Activated CD4-positive, alpha-beta T cell treated with anti-CD3 and anti-CD28 coated beads, Interleukin-2, Interleukin-6, amounts not matched to agents 100 ng/mL and 50 ng/mL, durations not matched to agents 16 hours and 8 hours (primary cell): Measurements from ENCODE around the gene WIPF1.
"Not testable (repeated sequence)": the region's sequence is repeated elsewhere in the genome, so short reads cannot be mapped to it uniquely, and the experiment has no call there.

Experiments
- DNase-seq: peaks from one replicate; pipeline ENCODE4 v3.0.0-alpha.2; 2020

The WIPF1 gene

DNA sequence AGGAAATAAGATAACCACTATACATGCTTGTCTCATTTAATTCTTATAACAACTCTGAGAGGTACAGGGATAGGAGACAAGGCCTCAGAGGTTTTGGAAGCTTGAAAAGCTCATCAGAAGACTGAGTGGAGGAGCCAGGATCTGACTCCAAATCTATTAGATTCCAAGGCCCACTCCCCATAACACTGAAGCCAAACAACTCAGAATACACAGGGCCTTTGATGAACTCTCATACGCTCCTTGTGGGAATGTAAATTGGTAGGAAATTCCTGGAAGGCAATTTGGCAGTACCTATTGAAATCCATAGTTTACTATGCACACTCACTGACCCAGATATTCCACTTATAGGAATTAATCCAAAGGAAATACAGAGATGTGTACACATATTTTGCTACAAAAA lies 27.9 kb downstream of the WIPF1 start:
- no peak for DNase-seq

DNA sequence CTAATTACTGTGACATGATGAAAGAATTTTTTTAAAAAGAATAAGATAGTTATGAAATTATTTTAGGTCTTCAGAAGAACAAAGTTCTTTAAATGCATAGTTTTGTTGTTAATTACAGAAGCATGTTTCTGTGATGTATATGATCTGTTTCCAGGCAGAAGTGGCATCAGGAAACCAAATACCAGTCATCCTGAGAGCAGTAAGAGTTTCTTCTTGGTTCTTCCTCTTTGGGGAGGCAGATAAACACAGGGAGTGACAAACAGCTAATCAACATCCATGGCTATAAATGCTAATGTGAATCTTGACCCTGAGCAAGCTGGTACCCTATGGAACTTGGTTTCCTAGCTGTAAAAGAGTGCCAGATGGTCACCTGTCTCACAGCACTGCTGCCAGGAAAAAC lies 29.2 kb downstream of the WIPF1 start:
- DNase-seq: peak; percentile 74

DNA sequence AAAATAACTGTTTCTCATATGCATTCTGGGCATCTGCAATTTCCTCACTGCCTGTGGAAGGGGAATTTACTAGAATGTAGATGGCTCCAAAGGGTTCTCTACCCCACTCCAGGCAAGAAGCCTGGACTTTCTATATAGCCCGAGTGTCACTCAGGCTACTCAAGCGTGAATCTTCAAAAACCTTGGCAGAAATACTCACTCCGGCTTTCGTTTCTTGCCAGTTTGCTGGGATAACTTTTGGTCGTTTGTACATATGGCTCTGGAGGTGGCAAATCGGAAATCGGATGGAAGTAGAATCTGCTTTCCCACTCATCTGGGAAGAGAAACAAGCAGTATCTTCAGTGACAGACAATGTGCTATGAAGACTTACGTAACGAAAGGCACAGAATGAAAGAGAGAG lies 30.7 kb downstream of the WIPF1 start:
- DNase-seq: no peak

DNA sequence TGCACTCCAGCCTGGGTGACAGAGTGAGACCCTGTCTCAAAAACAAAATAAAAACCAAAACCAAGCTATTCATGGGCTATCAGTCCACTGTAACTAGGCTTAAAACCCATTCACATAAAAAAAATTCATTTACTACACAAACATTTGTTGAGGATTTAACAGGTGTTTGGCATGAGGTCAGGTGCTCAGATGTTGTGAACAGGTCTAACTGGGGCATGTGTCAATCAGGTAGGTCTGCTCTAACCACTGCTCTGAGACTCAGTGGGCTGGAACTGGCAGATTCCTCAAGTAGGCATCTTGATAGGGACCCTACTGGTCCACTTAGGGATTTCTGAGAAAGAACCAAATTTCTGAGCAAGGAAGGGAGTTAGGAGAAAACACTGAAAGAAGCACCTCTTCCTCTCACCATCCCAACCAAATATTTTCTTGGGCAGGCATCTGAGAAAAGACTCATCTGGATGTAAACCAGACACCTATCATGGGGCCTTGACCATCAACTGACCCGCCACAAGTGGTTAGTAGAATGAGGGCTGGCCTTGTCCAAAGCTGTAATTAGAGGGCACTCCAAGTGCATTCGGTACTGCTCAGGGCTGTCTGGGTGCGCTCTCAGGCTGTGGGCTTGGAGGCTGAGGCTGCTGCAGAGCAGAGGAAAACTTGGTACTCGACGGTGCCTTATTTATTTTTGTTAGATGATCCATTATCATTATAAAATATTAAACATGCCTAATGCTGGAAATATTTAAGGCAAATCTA lies 33.9 kb downstream of the WIPF1 start:
- no peak for DNase-seq

DNA sequence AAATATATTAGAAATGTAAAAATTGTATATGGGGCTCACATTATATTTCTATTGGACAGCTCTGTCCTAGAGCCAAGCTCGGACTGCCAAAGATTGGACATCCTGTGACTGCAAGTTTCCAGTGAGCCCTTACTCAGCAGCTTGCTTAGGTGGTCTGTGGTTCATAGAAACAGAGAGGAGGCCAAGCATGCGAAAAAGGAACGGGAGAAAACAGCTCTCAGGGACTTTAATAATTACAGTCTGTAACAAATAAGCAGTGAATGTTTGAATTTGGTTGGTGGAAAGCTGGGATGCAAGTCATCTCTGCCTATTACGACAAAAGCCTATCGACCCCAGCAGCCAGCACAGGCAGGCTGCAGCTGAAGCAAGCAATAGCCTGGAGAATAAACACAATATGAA lies 35.6 kb downstream of the WIPF1 start:
- DNase-seq: no peak

DNA sequence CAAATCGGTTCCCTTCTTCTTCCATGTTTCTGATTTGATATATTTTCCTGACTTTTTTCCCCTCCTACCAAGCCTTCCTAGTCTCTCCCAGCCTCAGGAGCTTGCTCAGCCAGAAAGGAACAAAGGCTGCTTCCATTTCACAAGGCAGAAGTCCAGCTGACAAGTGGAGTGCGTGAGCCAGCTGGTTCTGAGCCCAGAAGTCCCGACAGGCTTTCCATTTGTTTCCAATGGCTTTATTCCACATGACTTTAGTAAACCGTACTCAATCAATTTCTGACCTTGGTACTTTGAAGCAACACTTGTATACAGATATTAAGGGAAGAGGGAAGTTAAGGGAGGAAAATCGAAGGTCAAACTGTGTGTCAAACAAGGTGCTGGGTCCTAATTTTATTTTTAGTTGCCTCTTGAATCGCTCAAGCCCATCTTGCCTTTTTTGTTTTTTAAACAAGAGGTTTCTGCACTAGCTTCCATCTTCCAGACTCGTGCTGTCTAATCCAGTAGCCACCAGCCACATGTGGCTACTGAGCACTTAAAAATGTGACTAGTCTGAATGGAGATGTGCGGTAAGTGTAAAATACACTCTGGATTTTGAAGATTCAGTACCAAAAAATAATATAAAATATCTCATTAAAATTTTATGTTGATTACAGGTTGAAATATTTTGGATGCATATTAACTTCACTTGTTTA lies 36.2 kb downstream of the WIPF1 start:
- DNase-seq: no peak

DNA sequence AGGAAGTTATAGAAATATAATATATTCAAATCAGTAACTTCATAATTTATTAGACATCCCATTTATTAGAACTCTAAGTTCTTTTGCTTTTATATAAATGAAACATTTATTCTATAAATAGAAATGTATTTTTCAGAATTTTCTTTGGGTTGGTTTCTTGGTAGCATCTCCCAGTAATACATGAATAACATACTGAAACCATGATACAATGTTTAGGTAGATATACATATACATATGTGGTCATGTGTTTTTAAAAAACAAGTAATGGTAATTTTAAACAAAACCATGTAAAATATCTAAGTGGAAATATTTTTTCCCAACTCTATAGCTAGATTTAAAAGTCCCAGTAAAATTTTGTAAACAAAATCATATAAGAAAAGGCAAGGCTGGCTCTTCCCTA lies 36.9 kb downstream of the WIPF1 start:
- DNase-seq: no peak

DNA sequence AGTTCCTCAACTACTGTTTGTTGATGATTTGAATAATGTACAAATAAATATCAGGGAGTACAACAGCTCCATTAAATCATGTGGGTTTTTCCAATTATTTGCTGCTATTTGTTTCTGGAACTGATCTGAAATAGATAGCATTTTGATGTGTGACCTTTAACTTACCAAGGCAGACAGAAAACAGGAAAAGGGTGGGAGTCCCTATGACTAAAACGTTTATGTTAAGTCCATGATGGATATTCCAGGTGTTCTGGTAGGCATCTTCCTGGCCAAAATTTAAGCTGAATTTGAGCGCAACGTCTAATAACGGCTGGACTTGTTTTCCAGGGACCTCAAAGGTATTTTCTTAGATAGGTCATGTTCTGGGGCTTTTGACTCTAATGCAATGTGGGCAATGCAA lies 41.6 kb downstream of the WIPF1 start:
- DNase-seq: no peak

DNA sequence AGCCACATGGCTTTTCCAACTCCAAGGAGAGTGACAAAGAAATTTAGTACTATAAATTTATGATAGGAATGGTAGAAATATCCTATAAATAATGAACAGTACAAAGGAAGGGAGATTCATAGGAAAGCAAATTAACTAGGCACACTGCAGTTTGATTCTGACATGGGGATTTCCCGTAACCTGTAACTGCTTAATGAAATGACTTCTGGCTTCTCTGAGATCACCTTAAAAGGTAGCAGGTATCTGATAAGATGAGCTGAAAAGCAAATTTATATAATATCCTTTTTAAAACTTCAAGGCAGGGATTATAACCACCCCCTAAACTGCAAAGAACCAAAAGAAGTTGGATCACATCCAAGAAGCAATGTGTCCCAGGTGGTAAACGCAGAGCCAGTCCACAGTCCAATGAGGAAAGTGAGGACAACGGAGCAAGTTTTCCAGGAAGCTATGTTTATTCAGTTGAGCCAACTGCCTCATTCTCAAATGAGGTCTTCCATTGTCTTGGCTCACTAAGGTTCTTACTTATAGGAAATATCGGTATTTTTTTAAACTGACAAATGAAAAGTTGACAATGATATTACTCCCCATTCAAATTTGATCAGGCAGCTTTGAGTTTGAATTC lies 43.0 kb downstream of the WIPF1 start:
- DNase-seq: peak; percentile 14

DNA sequence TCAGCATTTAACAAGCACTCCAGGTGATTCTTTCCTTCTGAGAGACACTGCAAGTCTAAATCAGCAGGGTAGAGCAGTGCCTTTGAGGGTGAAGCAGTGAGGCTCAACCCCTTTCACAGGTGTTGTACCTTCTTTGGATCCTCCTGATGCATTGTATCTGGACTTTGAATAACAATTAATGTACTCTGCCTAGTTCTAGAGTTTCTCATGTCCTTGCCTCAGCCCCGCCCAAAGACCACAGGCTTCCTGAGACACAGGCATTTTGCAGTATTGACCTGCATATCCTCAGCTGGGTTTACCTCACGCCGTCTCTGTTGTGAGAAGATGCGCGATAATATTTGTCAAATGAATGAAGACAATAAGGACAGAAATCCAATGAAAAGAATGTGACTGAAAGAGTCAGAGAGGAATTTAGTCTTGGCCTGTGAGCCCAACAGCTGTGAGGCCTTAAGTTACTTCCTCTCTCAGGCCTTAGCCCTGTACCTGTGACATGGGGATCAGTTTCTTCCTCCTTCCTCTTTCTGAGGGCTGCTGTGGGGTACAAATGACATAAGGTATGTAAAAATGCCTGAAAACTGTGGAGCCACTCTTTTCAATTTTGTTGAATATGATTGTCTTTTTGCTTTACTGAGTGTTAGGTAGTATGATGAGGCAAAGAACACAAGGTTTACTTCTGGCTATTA lies 43.7 kb downstream of the WIPF1 start:
- peak; percentile 17 for DNase-seq

DNA sequence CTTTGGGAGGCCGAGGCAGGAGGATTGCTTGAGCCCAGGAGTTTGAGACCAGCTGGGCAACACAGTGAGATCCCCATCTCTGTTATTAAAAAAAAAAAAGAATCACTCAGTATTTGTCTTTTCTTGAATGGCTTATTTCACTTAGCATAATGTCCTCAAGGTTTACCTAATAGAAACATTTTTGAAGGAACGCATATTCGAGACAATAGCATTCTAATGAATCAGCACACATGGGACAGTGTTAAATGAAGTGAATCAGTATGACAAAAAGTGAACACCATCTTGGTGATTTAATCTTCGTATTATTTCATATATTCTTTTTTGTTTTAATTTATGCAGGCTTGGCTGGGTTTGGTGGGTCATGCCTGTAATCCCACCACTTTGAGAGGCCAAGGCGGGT lies 44.7 kb downstream of the WIPF1 start:
- DNase-seq: no peak

DNA sequence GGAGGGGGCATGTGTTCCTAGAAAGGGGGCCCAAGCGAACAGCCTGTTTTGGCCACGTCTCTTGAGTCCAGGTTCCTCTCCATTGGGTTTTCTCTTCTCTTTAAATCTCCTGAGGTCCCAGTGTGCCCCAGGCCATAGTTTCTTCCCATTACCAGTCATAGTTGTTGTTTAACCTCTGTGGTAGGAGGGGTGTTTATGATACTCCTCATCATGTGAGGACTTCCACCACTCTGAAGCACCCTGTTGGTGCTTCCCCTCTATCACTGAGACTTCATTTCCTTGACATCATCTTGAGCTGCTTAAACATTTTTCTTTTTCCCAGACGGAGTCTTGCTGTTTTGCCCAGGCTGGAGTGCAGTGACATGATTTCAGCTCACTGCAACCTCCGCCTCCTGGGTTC lies 45.9 kb downstream of the WIPF1 start:
- DNase-seq: no peak

DNA sequence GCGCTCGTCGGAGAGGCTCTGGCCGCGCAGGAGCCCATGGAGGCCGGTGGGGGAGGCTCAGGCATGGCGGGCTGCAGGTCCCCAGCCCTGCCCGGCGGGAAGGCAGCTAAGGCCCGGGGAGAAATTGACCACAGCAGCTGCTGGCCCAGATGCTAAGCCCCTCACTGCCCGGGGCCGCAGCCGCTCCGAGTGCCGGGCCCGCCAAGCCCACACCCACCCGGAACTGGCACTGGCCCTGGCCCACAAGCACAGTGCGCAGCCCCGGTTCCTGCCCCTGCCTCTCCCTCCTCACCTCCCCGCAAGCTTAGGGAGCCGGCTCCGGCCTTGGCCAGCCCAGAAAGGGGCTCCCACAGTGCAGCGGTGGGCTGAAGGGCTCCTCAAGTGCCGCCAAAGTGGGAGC lies 49.0 kb downstream of the WIPF1 start:
- DNase-seq: not testable (repeated sequence)

DNA sequence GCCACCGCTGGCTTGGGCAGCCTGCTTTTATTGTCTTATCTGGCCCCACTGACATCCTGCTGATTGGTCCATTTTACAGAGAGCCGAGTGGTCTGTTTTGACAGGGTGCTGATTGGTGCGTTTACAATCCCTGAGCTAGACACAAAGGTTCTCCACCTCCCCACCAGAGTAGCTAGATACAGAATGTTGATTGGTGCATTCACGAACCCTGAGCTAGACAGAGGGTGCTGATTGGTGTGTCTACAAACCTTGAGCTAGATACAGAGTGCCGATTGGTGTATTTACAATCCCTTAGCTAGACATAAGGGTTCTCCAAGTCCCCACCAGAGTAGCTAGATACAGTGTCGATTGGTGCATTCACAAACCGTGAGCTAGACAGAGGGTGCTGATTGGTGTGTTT lies 49.6 kb downstream of the WIPF1 start:
- DNase-seq: not testable (repeated sequence)

DNA sequence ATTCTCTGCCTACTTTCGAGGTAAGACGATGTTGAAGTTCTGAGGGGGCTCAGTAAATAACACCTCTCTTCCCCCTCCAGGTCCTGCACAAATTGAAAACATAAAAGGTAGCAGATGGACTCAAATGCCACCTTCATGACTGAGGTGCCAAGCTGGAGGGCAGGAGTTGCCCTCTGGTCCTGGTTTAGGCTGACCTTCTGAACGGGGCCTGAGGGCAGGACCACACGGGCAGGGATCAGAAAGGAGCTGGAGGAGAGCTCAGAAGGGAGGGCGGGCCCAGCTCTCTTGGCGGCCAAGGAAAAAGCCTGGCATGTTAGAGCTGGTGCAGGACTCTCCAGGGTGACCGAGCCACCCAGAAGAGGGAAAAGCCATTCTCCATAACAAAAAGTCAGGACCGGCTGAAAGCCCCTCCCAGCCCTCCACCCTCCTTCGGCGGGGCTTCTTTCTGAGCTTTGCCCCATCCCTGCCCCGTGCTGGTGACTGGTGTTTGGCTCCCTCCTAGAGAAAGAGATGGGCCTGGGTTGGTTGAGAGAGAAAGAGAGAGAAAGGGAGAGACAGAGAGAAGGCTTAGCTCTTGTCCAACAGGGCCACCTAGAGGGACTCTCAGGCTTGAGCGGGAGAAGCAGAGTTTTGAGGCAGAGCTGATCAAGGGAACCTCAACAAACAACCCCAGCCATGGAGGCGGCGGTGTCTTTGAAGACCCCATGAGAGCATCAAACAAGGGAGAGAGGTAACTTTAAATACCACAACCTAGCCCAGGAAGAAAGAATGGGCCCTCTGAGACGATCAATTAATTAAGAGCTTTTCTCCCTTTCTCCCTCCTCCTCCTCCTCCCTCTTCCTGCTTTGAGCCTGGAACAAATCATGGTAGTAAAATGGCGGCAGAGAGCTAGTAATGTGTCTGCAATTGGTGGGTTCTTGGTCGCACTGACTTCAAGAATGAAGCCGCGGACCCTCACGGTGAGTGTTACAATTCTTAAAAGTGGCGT lies 50.8 kb downstream of the WIPF1 start:
- peak; percentile 47 for DNase-seq

DNA sequence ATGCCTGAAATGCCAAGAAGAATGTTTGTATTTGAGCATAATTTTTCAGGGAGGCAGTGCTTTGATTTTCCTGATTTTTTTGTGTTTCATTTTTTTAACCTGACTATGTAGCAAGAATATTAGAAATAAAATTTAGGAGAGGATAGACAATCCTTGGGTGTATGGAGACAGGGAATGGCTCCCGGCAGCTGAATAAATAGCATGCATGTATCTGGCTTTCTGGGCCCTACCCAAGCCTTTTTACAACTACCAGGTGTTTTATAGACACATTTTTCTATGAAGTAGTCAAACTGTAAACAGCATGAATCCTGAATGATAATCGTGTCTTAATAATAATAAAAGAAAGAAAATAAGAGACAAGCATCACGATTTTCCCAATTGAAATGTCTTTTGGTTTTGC lies 52.4 kb downstream of the WIPF1 start:
- no peak for DNase-seq

DNA sequence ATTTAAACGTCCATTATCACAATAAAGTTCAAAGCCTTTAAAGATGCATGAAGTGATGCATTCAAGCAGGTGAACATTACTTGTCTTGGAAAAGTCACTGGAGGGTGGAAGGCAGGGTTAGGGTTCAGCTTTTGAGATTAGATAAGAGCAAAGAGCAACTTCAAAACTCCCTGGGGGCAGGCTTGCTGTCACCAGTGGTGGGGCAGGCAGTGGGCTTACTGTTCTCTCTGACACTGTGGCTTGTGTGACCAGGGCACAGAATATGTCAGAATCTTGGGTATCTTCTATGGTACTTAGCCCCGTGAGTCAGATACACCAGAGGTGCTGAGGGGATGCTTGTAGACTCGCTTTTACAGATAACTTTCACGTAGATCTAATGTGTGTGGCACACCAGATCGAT lies 52.8 kb downstream of the WIPF1 start:
- no peak for DNase-seq

DNA sequence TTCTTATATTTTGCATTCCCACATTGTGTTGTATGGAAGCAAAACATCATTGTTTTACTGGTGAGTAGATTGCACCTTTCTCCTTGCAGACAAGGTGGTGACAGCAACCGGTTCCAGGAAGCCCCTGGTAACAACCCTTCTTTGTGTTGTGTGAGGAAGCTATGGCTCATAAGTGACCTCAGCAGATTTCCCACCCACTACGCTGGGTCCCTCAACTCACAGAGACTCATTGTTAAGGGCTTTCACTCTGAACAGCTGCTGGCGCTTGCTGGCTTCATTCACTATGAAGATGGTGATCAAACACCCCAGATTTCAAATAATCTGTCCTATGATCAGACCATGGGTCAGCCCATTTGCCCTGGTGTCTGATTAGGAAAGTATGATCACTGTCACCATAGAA lies 53.4 kb downstream of the WIPF1 start:
- DNase-seq: no peak

DNA sequence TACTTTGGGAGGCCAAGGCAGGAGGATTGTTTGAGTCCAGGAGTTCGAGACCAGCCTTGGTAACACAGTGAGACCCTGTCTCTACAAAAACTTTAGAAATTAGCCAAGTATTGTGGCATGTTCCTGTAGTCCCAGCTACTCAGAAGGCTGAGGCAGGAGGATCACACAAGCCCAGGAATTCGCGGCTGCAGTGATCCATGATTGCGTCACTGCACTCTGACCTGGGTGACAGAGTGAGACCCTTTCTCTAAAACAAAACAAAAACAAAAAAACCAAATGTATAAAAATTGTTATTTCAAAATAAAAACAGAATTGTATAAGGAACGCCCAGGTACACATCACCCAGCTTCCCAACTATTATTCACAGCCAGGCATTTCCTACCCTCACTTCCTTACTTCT lies 56.7 kb downstream of the WIPF1 start:
- DNase-seq: no peak

DNA sequence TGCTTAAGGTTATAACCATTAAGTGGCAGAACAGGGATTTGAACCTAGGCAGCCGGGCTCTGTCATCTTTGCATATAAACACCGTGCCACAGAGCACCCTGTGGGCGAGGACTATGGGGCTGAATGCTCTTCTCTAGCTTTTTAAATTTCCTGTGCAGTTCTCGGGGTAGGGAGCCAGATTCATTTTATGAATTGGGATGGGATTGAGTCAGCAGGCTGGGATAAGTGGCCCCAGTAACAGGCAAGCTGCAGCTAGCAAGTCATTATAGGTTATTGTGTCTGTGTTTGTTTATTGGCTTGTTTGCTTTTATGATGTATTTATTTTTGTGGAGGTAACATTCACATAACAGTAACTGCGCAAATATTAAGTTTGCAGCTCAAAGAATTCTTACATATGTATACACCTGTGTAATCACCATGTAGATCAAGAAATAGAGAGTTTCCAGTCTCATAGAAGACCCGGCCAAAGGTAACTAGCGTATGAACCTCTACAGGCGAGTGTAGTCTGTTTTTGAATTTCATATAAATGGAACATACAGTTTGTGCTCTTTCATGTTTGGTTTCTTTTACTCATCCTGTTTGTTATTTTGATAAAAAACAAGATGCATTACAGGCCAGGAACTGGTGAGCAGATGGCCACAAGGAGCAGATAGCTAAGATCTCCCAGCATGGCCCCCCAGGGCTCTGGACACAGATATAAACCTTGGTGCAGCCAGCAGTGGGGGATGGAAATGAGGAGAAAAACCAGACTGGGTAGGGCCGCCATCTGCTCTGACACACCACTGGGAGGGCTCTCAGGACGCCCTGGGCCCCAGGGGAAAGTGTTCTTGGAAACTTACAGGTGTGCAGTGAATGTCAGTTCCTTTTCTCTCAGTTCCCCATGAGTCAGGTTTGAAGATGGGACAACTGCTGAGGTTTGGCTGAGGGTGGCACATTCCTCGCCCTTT lies 61.6 kb downstream of the WIPF1 start:
- DNase-seq: no peak

DNA sequence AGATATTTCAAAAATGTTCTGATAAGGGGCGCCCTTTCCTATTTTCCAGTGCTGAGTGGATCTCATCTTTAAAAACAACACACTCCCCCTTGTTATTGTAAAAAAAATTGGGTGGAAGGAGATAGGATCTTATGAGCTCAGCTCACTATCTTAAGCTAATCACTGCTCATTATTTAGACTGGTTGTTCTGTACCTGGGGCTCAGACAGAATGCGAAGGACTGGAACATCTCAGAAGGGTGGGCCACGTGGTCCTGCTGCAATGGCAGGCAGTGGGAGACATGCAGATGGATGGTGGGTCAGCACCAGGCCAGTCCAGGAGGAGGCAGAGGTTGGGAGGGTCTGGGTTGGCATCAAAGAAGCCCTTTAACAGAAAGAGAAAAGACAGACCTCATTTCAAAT lies 62.5 kb downstream of the WIPF1 start:
- no peak for DNase-seq
